ENCODE data around the gene EXOC4.

The EXOC4 gene

DNA sequence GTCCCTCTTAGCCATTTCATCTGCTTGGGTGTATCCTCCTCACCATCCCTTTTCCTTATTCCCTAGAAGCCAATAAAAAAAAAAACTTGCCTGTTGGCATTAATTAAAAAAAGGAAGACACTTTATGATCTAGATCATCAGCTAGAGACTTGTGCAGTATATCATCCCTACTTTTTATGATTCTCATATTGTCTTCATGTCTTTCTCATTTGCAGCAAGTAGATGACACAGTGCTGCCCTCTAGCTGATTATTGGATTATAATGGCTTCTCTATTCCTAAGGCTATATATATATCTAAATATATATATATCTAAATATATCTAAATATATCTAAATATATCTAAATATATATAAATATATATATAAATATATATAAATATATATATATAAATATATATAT lies 601.9 kb downstream of the EXOC4 start:
- Histone ChIP-seq H3K4me2 (ENCODE audit: low read length) (no peak overlapping the region), H4K5ac (ENCODE audit: low read length) (no peak overlapping the region), H3K79me1 (ENCODE audit: low read length) (no peaks in the 10 kb centered on the region), H4K8ac (ENCODE audit: low read depth, low read length) (no peak overlapping the region), H3K4me1 (ENCODE audit: control insufficient read depth, low read depth, low read length) (no peaks in the 10 kb centered on the region), H3K79me2 (ENCODE audit: control insufficient read depth, insufficient read depth, low read length) (no peaks in the 10 kb centered on the region), H3K23ac (ENCODE audit: low read length) (no peak overlapping the region), H3K4me3 (ENCODE audit: low read length) (no peak overlapping the region), H3K4ac (ENCODE audit: low read depth, low read length) (no peak overlapping the region), H3K27ac (ENCODE audit: low read depth, low read length) (no peak overlapping the region), H3K56ac (ENCODE audit: low read length) (no peak overlapping the region), H3K18ac (ENCODE audit: low read length) (no peak overlapping the region), H2AK5ac (ENCODE audit: low read length) (no peak overlapping the region), H2BK120ac (ENCODE audit: low read depth, low read length) (no peak overlapping the region), H3K36me3 (ENCODE audit: control insufficient read depth, insufficient read depth, low read length) (no peaks in the 10 kb centered on the region), H2BK15ac (replicated peaks; ENCODE audit: low read depth) (no peak overlapping the region), H3K9ac (ENCODE audit: low read length) (no peak overlapping the region), H2BK5ac (ENCODE audit: low read length) (no peak overlapping the region), H3K27me3 (ENCODE audit: insufficient read depth, low read length, poor library complexity) (no peaks in the 10 kb centered on the region)
- DNase-seq, result peak; percentile 34

DNA sequence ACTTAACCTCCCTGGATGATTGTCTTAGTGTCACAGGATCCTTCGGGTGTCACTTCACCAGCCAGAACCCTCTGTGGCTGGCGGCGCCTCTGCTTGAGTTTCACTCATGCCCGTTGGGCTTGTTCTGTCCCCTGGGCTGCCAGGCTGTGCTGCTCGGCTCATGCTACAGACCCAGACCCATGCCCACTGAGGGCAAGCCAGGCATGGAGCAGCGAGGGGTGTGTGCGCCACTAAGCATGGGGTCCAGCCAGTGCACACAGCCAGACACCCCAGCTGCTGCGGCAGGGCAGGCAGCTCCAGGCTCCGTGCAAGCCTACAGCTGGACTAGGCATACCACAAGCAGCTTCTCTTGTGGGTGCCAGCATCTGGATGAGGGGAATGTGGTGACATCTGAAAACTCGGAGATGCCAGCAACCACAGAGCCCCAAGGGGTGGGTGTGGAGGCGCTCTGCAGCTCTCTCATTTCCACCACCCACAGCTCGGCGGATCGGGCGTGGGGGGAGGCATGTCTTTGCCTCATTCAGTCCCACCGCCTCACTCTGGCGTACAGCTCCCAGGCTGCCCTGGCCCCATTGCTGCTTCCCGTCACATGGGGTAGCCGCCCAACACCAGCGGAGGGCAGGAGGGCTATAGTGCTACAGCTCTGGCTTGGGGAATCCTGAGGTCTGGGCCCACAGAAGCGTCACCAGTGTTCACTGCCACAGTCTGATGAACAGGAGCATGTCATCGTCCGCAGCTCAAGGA lies 604.7 kb downstream of the EXOC4 start:
- Histone ChIP-seq H3K9ac (ENCODE audit: low read length) (no peak overlapping the region), H3K4me2 (ENCODE audit: low read length) (no peak overlapping the region), H2BK15ac (replicated peaks; ENCODE audit: low read depth) (no peak overlapping the region), H3K4ac (ENCODE audit: low read depth, low read length) (no peak overlapping the region), H3K56ac (ENCODE audit: low read length) (no peak overlapping the region), H3K4me1 (ENCODE audit: control insufficient read depth, low read depth, low read length) (no peaks in the 10 kb centered on the region), H3K23ac (ENCODE audit: low read length) (no peak overlapping the region), H3K18ac (ENCODE audit: low read length) (no peak overlapping the region), H2BK120ac (ENCODE audit: low read depth, low read length) (no peak overlapping the region), H4K5ac (ENCODE audit: low read length) (no peak overlapping the region), H4K8ac (ENCODE audit: low read depth, low read length) (no peak overlapping the region), H3K27ac (ENCODE audit: low read depth, low read length) (no peak overlapping the region), H3K79me2 (ENCODE audit: control insufficient read depth, insufficient read depth, low read length) (no peaks in the 10 kb centered on the region), H3K36me3 (ENCODE audit: control insufficient read depth, insufficient read depth, low read length) (no peaks in the 10 kb centered on the region), H2BK5ac (ENCODE audit: low read length) (no peak overlapping the region), H3K4me3 (ENCODE audit: low read length) (no peak overlapping the region), H2AK5ac (ENCODE audit: low read length) (no peak overlapping the region), H3K79me1 (ENCODE audit: low read length) (no peaks in the 10 kb centered on the region), H3K27me3 (ENCODE audit: insufficient read depth, low read length, poor library complexity) (no peaks in the 10 kb centered on the region)
- DNase-seq, result no peak
- no CpG with 5 or more reads among the region's 23 CpGs for WGBS (ENCODE audit: extremely low coverage, insufficient coverage, low lambda C conversion rate)

DNA sequence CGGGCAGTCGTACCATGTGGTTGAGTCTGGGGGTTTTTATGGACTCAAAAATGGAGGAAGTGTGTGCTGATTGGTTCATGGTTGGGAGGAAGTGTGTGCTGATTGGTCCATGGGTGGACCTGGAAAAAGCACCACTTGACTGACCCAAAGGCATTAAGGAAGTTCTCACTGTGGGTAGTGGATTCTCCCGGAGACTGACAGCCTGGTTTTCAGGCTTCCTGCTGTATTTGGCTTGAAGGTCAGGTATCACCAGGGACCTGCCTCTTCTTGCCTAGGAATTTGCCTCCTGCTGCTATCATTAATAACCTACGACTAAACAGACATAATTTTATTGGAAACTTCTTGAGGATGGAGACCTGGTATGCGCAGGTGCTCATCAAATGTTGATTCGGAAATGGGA lies 605.4 kb downstream of the EXOC4 start:
- no CpG with 5 or more reads among the region's 6 CpGs for WGBS (ENCODE audit: extremely low coverage, insufficient coverage, low lambda C conversion rate)

DNA sequence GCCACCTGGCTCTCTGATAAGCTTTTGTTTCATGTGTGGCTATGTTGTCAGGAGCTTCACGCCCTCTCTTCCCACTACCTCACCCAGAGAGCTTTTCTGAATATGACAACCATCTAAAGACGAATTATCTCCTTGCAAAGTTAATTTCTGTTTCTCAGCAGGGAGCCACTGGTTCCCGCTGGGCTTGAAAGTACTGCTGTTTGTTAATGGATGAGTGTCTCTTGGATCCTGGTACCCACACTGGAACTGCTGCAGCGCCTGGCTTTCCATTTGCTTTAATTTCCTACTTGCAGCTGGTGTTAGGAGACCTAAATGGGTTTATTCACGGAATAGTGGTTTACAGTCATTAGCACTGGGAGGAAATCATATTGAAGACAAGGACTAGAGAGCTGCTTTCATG lies 606.4 kb downstream of the EXOC4 start:
- no peaks in the 10 kb centered on the region for H3K4me1 ChIP-seq (ENCODE audit: control insufficient read depth, low read depth, low read length)
- H3K27me3 ChIP-seq (ENCODE audit: insufficient read depth, low read length, poor library complexity), result no peaks in the 10 kb centered on the region

More for the DNA sequence above, 605.4 kb downstream of the EXOC4 start:
- H3K79me1 ChIP-seq (ENCODE audit: low read length), result no peaks in the 10 kb centered on the region
- H3K79me2 ChIP-seq (ENCODE audit: control insufficient read depth, insufficient read depth, low read length), result no peaks in the 10 kb centered on the region
- no peak overlapping the region for H4K8ac ChIP-seq (ENCODE audit: low read depth, low read length)
- no peaks in the 10 kb centered on the region for H3K4me1 ChIP-seq (ENCODE audit: control insufficient read depth, low read depth, low read length)
- no peak overlapping the region for H3K23ac ChIP-seq (ENCODE audit: low read length)
- no peak overlapping the region for H4K5ac ChIP-seq (ENCODE audit: low read length)
- no peak overlapping the region for H3K9ac ChIP-seq (ENCODE audit: low read length)
- no peak overlapping the region for H3K4me2 ChIP-seq (ENCODE audit: low read length)
- no peak overlapping the region for H2BK120ac ChIP-seq (ENCODE audit: low read depth, low read length)
- H3K27me3 ChIP-seq (ENCODE audit: insufficient read depth, low read length, poor library complexity), result no peaks in the 10 kb centered on the region
- DNase-seq, result no peak
- no peaks in the 10 kb centered on the region for H3K36me3 ChIP-seq (ENCODE audit: control insufficient read depth, insufficient read depth, low read length)
- no peak overlapping the region for H3K18ac ChIP-seq (ENCODE audit: low read length)
- no peak overlapping the region for H3K4me3 ChIP-seq (ENCODE audit: low read length)
- H2BK5ac ChIP-seq (ENCODE audit: low read length), result no peak overlapping the region
- no peak overlapping the region for H2AK5ac ChIP-seq (ENCODE audit: low read length)
- H3K56ac ChIP-seq (ENCODE audit: low read length), result no peak overlapping the region
- H3K4ac ChIP-seq (ENCODE audit: low read depth, low read length), result no peak overlapping the region
- no peak overlapping the region for H3K27ac ChIP-seq (ENCODE audit: low read depth, low read length)
- H2BK15ac ChIP-seq (replicated peaks; ENCODE audit: low read depth), result no peak overlapping the region

DNA sequence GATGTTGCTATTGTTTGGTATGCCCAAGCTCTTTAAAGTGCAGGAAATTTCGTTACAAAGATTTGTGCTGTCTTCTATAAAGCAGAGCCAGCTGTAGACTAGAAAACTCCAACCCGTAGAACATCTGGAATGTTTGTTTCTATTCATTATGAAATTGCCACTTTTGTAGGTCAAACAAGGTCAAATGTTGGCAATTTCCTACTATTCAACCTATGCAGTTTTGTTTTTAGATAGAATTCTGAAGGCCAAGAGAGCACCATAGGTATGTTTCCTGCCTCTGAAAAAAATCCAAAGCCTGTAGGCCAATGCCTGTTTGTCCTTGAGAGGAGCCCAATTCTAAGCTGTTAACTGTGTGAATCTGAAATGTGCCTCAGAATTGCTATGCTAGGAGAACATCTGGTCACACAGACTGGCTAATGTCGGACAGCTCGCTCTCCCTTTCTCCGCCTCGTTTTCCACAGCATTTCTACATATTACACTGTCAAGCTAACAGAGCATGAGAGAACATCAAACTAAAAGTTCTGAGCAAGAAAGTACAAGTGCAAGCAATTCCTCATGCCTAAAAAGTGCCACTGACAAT lies 607.1 kb downstream of the EXOC4 start:
- Histone ChIP-seq H3K79me1 (ENCODE audit: low read length) (no peaks in the 10 kb centered on the region), H3K79me2 (ENCODE audit: control insufficient read depth, insufficient read depth, low read length) (no peaks in the 10 kb centered on the region), H3K4ac (ENCODE audit: low read depth, low read length) (no peak overlapping the region), H2BK15ac (replicated peaks; ENCODE audit: low read depth) (no peak overlapping the region), H3K56ac (ENCODE audit: low read length) (no peak overlapping the region), H2BK120ac (ENCODE audit: low read depth, low read length) (no peak overlapping the region), H3K36me3 (ENCODE audit: control insufficient read depth, insufficient read depth, low read length) (no peaks in the 10 kb centered on the region), H3K18ac (ENCODE audit: low read length) (no peak overlapping the region), H3K27me3 (ENCODE audit: insufficient read depth, low read length, poor library complexity) (no peaks in the 10 kb centered on the region), H3K4me3 (ENCODE audit: low read length) (no peak overlapping the region), H3K27ac (ENCODE audit: low read depth, low read length) (no peak overlapping the region), H3K23ac (ENCODE audit: low read length) (no peak overlapping the region), H4K5ac (ENCODE audit: low read length) (no peak overlapping the region), H3K9ac (ENCODE audit: low read length) (no peak overlapping the region), H2BK5ac (ENCODE audit: low read length) (no peak overlapping the region), H3K4me2 (ENCODE audit: low read length) (no peak overlapping the region), H3K4me1 (ENCODE audit: control insufficient read depth, low read depth, low read length) (no peaks in the 10 kb centered on the region), H2AK5ac (ENCODE audit: low read length) (no peak overlapping the region), H4K8ac (ENCODE audit: low read depth, low read length) (no peak overlapping the region)
- DNase-seq, result no peak
- no CpG with 5 or more reads among the region's 6 CpGs for WGBS (ENCODE audit: extremely low coverage, insufficient coverage, low lambda C conversion rate)

More for the DNA sequence above, 606.4 kb downstream of the EXOC4 start:
- Histone ChIP-seq H4K8ac (ENCODE audit: low read depth, low read length) (no peak overlapping the region), H3K56ac (ENCODE audit: low read length) (no peak overlapping the region), H2BK15ac (replicated peaks; ENCODE audit: low read depth) (no peak overlapping the region), H3K4ac (ENCODE audit: low read depth, low read length) (no peak overlapping the region), H3K4me2 (ENCODE audit: low read length) (no peak overlapping the region), H3K79me2 (ENCODE audit: control insufficient read depth, insufficient read depth, low read length) (no peaks in the 10 kb centered on the region), H3K18ac (ENCODE audit: low read length) (no peak overlapping the region), H2BK5ac (ENCODE audit: low read length) (no peak overlapping the region), H3K4me3 (ENCODE audit: low read length) (no peak overlapping the region), H4K5ac (ENCODE audit: low read length) (no peak overlapping the region), H2BK120ac (ENCODE audit: low read depth, low read length) (no peak overlapping the region), H3K36me3 (ENCODE audit: control insufficient read depth, insufficient read depth, low read length) (no peaks in the 10 kb centered on the region), H3K27ac (ENCODE audit: low read depth, low read length) (no peak overlapping the region), H3K23ac (ENCODE audit: low read length) (no peak overlapping the region), H3K79me1 (ENCODE audit: low read length) (no peaks in the 10 kb centered on the region), H2AK5ac (ENCODE audit: low read length) (no peak overlapping the region), H3K9ac (ENCODE audit: low read length) (no peak overlapping the region)
- WGBS (ENCODE audit: extremely low coverage, insufficient coverage, low lambda C conversion rate), result no CpG with 5 or more reads among the region's 5 CpGs
- peak; percentile 87 for DNase-seq
